Measurements from ENCODE around the gene KRT28. TPM values are rescaled to one million over a fixed set of nuclear protein-coding genes. Genes with fewer than 3 reads are reported as not detected.

KRT28 gene
- total and polyA plus RNA-seq, 4 donors, result not detected

DNA sequence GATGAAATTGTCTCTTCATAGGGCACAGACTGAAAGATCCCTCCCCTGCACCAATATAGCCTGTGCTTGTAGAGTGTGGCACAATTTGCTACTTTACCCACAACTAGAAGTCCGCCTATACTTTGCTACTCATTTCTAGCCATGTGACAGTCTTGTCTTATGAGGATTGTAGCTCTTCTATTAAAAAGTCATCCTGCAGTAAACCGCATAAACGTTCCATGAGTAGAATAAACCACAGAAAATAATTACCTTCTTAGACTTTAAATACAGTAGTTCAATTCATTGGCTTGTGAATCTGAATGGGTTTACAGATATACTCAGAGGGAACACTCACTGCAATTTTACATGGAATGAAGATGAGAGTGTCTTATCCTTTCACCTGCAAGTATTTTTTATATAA, 21.8 kb downstream of the KRT28 start:
- TF ChIP-seq, protein P1, sequence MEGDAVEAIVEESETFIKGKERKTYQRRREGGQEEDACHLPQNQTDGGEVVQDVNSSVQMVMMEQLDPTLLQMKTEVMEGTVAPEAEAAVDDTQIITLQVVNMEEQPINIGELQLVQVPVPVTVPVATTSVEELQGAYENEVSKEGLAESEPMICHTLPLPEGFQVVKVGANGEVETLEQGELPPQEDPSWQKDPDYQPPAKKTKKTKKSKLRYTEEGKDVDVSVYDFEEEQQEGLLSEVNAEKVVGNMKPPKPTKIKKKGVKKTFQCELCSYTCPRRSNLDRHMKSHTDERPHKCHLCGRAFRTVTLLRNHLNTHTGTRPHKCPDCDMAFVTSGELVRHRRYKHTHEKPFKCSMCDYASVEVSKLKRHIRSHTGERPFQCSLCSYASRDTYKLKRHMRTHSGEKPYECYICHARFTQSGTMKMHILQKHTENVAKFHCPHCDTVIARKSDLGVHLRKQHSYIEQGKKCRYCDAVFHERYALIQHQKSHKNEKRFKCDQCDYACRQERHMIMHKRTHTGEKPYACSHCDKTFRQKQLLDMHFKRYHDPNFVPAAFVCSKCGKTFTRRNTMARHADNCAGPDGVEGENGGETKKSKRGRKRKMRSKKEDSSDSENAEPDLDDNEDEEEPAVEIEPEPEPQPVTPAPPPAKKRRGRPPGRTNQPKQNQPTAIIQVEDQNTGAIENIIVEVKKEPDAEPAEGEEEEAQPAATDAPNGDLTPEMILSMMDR (IDR thresholded peaks at IDR 0.05; ENCODE audit: control extremely low read depth, extremely low read depth), result no peak
- Histone ChIP-seq H3K9me3 (ENCODE audit: control insufficient read depth in 4 of 4, insufficient read depth in 3 of 4, low read length in 3 of 4) (no peaks in the 10 kb centered on the region), H3K4me3 (no peak overlapping the region), H3K27me3 (ENCODE audit: control insufficient read depth in 3 of 3, insufficient read depth in 3 of 3, low read length in 2 of 3) (peaks cover 0 to 22% (median 4%) of the 10 kb centered on the region in 3 donors), H3K9ac (ENCODE audit: insufficient read depth in 1 of 2, low read length in 2 of 2) (no peak overlapping the region), H3K36me3 (ENCODE audit: control insufficient read depth in 4 of 4, insufficient read depth in 4 of 4, low read length in 4 of 4) (no peaks in the 10 kb centered on the region), H3K27ac (ENCODE audit: low read depth in 1 of 2, low read length in 1 of 2) (no peak overlapping the region), H3K4me1 (ENCODE audit: control insufficient read depth in 5 of 5, insufficient read depth in 5 of 5, low read length in 5 of 5) (peaks cover 0 to 7% (median 0%) of the 10 kb centered on the region in 5 donors)
- ATAC-seq (ENCODE audit: insufficient read depth, low FRiP score) (no peak), DNase-seq (no peak)
- WGBS, 2 donors, result 85 to 92% methylated on average over 3 of the region's 3 CpGs

DNA sequence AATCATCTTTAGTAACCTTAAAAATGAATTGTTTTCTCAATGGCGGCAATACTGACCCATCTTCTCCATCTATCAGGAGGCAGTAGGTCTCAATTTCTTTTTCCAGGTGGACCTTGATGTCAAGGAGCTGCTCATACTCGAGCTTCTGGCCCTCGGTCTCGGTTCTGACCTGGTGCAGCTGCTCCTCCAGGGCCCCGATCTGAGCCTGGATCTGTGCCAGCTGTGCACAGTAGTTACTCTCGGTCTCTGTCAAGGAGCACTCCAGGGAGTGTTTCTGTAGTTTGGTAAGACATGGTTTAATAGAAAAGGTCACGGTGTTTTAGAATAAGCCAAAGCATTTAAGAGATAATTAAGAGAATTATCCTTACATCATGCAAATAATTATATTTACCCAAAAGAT, 22.3 kb downstream of the KRT28 start:
- Histone ChIP-seq H3K27ac (ENCODE audit: low read depth in 1 of 2, low read length in 1 of 2) (no peak overlapping the region), H3K9ac (ENCODE audit: insufficient read depth in 1 of 2, low read length in 2 of 2) (no peak overlapping the region), H3K27me3 (ENCODE audit: control insufficient read depth in 3 of 3, insufficient read depth in 3 of 3, low read length in 2 of 3) (peaks cover 0 to 26% (median 4%) of the 10 kb centered on the region in 3 donors), H3K4me1 (ENCODE audit: control insufficient read depth in 5 of 5, insufficient read depth in 5 of 5, low read length in 5 of 5) (peaks cover 0 to 7% (median 0%) of the 10 kb centered on the region in 5 donors), H3K4me3 (no peak overlapping the region), H3K36me3 (ENCODE audit: control insufficient read depth in 4 of 4, insufficient read depth in 4 of 4, low read length in 4 of 4) (no peaks in the 10 kb centered on the region), H3K9me3 (ENCODE audit: control insufficient read depth in 4 of 4, insufficient read depth in 3 of 4, low read length in 3 of 4) (no peaks in the 10 kb centered on the region)
- 60 to 76% methylated on average over 7 of the region's 7 CpGs for WGBS, 2 donors
- ATAC-seq (ENCODE audit: insufficient read depth, low FRiP score), result no peak
- DNase-seq, result no peak
- TF ChIP-seq, protein P1 (IDR thresholded peaks at IDR 0.05; ENCODE audit: control extremely low read depth, extremely low read depth), result no peak

- no peak overlapping the region for H3K9ac ChIP-seq (ENCODE audit: insufficient read depth in 1 of 2, low read length in 2 of 2)
- no peaks in the 10 kb centered on the region for H3K9me3 ChIP-seq (ENCODE audit: control insufficient read depth in 4 of 4, insufficient read depth in 3 of 4, low read length in 3 of 4)
- DNase-seq, result peak in 2 of 3 donors; percentile 20 to 44
- peaks cover 0 to 28% (median 4%) of the 10 kb centered on the region in 3 donors for H3K27me3 ChIP-seq (ENCODE audit: control insufficient read depth in 3 of 3, insufficient read depth in 3 of 3, low read length in 2 of 3)
- H3K4me3 ChIP-seq, result no peak overlapping the region
- H3K27ac ChIP-seq (ENCODE audit: low read depth in 1 of 2, low read length in 1 of 2), result no peak overlapping the region
- TF ChIP-seq, protein P1 (IDR thresholded peaks at IDR 0.05; ENCODE audit: control extremely low read depth, extremely low read depth), result no peak
- no peak for ATAC-seq (ENCODE audit: insufficient read depth, low FRiP score)
- H3K36me3 ChIP-seq (ENCODE audit: control insufficient read depth in 4 of 4, insufficient read depth in 4 of 4, low read length in 4 of 4), result no peaks in the 10 kb centered on the region
- peaks cover 0 to 7% (median 0%) of the 10 kb centered on the region in 5 donors for H3K4me1 ChIP-seq (ENCODE audit: control insufficient read depth in 5 of 5, insufficient read depth in 5 of 5, low read length in 5 of 5)
- 78 to 95% methylated on average over 4 of the region's 4 CpGs for WGBS, 2 donors
Observed at GRCh38 chr17:40775945-40776344, 23.8 kb downstream of the KRT28 start.

DNA sequence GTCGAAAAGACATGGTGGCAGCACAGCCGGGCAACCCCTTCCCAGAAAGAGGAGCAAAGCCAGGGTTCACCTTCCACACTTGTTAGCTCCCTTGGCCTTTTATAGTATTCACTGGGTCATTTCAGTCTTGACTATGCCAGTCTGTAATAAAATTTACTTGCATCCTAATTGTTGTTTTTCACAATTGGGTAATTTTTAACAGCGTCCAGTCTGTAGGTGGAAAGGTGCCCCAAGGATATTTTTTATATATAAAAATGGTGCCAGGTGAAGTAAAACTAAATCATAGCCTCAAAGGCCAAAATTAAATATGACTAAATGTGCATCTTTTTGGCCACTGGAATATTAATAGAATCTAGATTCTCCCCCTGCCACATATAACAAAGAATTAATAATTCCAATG, 27.7 kb downstream of the KRT28 start, which contains the start of gene KRT26:
Gene KRT26 (minus strand): TSS at position 101 of the 400 bp plus-strand sequence. CDS start 88 bp downstream, at position 13.
- 83 to 90% methylated on average over 3 of the region's 3 CpGs for WGBS, 2 donors
- peaks cover 0 to 16% (median 0%) of the 10 kb centered on the region in 3 donors for H3K27me3 ChIP-seq (ENCODE audit: control insufficient read depth in 3 of 3, insufficient read depth in 3 of 3, low read length in 2 of 3)
- no peak for DNase-seq
- H3K36me3 ChIP-seq (ENCODE audit: control insufficient read depth in 4 of 4, insufficient read depth in 4 of 4, low read length in 4 of 4), result no peaks in the 10 kb centered on the region
- H3K9me3 ChIP-seq (ENCODE audit: control insufficient read depth in 4 of 4, insufficient read depth in 3 of 4, low read length in 3 of 4), result no peaks in the 10 kb centered on the region
- no peaks in the 10 kb centered on the region for H3K4me1 ChIP-seq (ENCODE audit: control insufficient read depth in 5 of 5, insufficient read depth in 5 of 5, low read length in 5 of 5)
- TF ChIP-seq, protein P1 (IDR thresholded peaks at IDR 0.05; ENCODE audit: control extremely low read depth, extremely low read depth), result no peak
- no peak within 1 kb of the TSS for H3K9ac ChIP-seq (ENCODE audit: insufficient read depth in 1 of 2, low read length in 2 of 2)
- no peak for ATAC-seq (ENCODE audit: insufficient read depth, low FRiP score)
- H3K27ac ChIP-seq (ENCODE audit: low read depth in 1 of 2, low read length in 1 of 2), result no peak within 1 kb of the TSS
- H3K4me3 ChIP-seq, result no peak within 1 kb of the TSS

All from lung (tissue), 12 donors.